H1 (cell line): Measurements from ENCODE around the gene COL11A1. TPM values are rescaled to one million over a fixed set of nuclear protein-coding genes. Genes with fewer than 3 reads are reported as not detected.

ENCODE experiments used
- BRCA1 ChIP-seq: IDR thresholded peaks from 2 replicates; pipeline ENCODE4 v1.6.1; 2012; ENCODE audit warnings: low read depth, low read length, improper control_type of control experiment
- CHD7 ChIP-seq: fragments of 300-600 bp; sonication (generic); IDR thresholded peaks from 2 replicates; pipeline ENCODE4 v1.7.1; 2012; ENCODE audit warnings: low read length, moderate library complexity, mild to moderate bottlenecking, inconsistent platforms; ENCODE audit not compliant: insufficient replicate concordance
- MAX ChIP-seq: IDR thresholded peaks from 2 replicates; pipeline ENCODE4 v1.6.1; 2012; ENCODE audit warnings: inconsistent platforms
- POLR2A ChIP-seq, 2 experiments: IDR thresholded peaks; 1 replicate in 1 of 2; 2 replicates in 1 of 2; pipeline ENCODE4 v1.6.1; 2011; ENCODE audit warnings: low read depth in 2 of 2, low read length in 2 of 2, mild to moderate bottlenecking in 2 of 2; ENCODE audit errors: control extremely low read depth in 1 of 2
- RAD21 ChIP-seq, 2 experiments: IDR thresholded peaks in 1 of 2; conservative IDR thresholded peaks in 1 of 2; 2 replicates each; pipeline ENCODE4 v1.6.1; 2011; ENCODE audit warnings: low read depth in 2 of 2, low read length in 2 of 2, improper control_type of control experiment in 1 of 2, inconsistent platforms in 1 of 2, mild to moderate bottlenecking in 1 of 2, moderate library complexity in 1 of 2
- RNF2 ChIP-seq: fragments of 200-900, 300-1000 bp; sonication (generic); IDR thresholded peaks from 2 replicates; pipeline ENCODE4 v1.7.1; 2016; ENCODE audit warnings: borderline replicate concordance, low read depth, mild to moderate bottlenecking, antibody characterized with exemption, low read length; ENCODE audit not compliant: poor library complexity, severe bottlenecking; ENCODE audit errors: missing control alignments
- polyA plus RNA-seq, 7 experiments: library from polyadenylated mRNA; depleted of rRNA in 3 of 7; stranded (reverse) in 5 of 7; unstranded in 2 of 7; fragments of >200 nt in 5 of 7; fragments of 200-250 nt in 2 of 7; gene quantifications; 1 replicate in 5 of 7; 2 replicates in 1 of 7; 4 replicates in 1 of 7; pipeline versions ENCODE4 v1.2.1 to v1.2.3, GENCODE V29; 2011 to 2013; ENCODE audit warnings: missing spikeins in 2 of 7, mixed read lengths in 2 of 7
- total RNA-seq: library from RNA; stranded (reverse); fragmentation: NEBNext Ultra II Directional; extraction: Animal tissue kit (Norgen Biotek cat#: 25700); gene quantifications from 2 replicates; pipeline ENCODE4 v1.2.1, GENCODE V29; 2021

Gene COL11A1
- total and polyA plus RNA-seq, 2 of the 8 experiments (the other 6 are each of a cell fraction or from before 2014, with no cell fraction given): 4.0 to 27.9 TPM

GRCh38 chr1:102897557-102897956 is 210.8 kb downstream of the COL11A1 start (continued):
- TF ChIP-seq CHD7 (no peak), RNF2 (no peak), POLR2A (IDR thresholded peaks at IDR 0.05; ENCODE audit: control extremely low read depth in 1 of 2, low read depth in 2 of 2, low read length in 2 of 2) (no peak), RAD21 (IDR thresholded peaks at IDR 0.05 in 1 of 2, conservative IDR thresholded peaks at IDR 0.05 in 1 of 2; ENCODE audit: low read depth in 2 of 2, low read length in 2 of 2) (no peak), BRCA1 (no peak), MAX (no peak)
